NCI-H2171 treated with DMSO at 0.1 percent for 48 hours (cell line): Measurements from ENCODE around the gene SDHA.

Experiments used
- DNase-seq: peaks from one replicate; lab custom pipeline; 2025; lab: John Stamatoyannopoulos, UW

Gene SDHA

DNA sequence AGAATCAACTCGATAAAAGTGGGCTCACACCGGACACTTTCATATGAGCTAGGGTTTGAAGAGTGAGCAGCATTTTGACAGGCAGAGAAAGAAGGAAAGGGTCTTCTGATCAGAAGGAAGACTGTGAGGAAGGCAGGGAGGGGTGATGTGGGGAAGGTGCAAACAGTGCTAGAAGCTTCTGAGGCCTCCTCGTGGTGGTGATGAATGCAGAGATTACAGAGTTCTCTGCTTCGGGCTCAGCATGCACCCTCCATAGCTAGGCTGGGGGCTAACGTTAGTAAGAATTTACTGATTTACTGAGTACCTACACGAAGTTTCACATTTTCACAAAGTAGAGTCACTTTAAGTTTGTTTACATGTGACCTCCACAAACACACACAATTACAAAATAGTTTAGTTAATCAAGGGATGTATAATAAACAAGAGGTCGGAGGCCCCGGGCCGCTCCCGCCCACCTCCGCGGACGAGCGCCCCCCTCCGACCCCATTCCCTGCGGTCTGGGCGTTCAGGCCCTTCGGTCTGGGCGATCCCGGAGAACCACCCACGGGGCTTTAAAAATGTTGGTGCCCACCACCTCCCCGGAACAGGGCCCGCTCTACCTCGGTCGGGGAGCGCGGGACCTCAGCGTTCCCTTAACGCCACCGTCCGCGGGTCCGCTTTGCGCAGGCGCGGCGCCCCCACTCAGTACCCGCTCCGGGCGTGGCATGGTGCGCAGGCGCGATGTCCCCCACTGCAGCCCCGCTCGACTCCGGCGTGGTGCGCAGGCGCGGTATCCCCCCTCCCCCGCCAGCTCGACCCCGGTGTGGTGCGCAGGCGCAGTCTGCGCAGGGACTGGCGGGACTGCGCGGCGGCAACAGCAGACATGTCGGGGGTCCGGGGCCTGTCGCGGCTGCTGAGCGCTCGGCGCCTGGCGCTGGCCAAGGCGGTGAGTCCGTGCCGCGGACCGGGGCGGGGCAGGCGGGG lies at the start of gene SDHA, which contains the start of gene CCDC127:
Gene SDHA (plus strand): TSS at position 827 of the 963 bp plus-strand sequence. CDS start 36 bp downstream, at position 863.
Gene CCDC127 (minus strand): TSS at position 660 of the 963 bp plus-strand sequence. CDS start 1,304 bp downstream, outside the sequence.
- peak; percentile 96 for DNase-seq

DNA sequence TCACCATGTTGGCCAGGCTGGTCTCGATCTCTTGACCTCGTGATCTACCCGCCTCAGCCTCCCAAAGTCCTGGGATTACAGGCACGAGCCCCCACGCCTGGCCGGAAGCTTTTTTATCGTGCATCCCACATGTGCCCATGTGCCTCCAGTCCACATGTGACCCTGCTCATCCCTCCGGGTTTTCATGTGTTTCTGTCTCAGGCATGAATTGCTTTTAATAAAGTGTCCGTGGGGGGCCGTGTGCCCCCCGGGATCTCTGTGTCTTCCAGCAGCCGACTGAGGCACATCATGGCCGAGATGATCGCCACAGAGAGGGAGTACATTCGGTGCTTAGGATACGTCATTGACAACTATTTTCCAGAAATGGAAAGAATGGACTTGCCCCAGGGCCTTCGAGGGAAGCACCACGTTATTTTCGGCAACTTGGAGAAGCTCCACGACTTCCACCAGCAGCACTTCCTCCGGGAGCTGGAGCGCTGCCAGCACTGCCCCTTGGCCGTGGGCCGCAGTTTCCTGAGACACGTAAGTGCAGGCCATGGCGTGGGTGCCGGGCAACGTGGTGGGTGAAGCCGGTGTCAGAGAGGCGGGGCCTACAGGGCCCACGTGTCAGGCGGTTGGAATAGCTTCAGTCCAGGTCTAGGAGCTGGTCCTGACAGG lies 48.9 kb upstream of the SDHA start:
- DNase-seq: no peak

DNA sequence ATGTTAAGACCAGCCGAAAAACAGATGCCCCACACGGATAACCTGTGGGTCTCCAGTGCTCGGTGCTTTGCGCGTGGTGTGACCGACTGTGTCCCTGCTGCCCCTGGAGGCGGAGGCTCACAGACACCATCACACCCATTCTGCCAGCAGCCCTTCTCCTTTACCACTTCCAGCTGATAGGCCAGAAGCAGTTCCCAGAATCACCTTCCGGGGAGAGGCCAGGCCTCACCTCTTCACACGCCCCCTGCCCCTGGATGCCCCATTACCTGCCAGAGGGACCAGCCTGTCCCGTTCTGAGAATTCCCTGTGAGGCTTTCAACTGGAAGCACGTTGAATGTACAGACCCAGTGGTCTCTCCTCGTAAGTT lies 48.4 kb upstream of the SDHA start:
- no peak for DNase-seq

DNA sequence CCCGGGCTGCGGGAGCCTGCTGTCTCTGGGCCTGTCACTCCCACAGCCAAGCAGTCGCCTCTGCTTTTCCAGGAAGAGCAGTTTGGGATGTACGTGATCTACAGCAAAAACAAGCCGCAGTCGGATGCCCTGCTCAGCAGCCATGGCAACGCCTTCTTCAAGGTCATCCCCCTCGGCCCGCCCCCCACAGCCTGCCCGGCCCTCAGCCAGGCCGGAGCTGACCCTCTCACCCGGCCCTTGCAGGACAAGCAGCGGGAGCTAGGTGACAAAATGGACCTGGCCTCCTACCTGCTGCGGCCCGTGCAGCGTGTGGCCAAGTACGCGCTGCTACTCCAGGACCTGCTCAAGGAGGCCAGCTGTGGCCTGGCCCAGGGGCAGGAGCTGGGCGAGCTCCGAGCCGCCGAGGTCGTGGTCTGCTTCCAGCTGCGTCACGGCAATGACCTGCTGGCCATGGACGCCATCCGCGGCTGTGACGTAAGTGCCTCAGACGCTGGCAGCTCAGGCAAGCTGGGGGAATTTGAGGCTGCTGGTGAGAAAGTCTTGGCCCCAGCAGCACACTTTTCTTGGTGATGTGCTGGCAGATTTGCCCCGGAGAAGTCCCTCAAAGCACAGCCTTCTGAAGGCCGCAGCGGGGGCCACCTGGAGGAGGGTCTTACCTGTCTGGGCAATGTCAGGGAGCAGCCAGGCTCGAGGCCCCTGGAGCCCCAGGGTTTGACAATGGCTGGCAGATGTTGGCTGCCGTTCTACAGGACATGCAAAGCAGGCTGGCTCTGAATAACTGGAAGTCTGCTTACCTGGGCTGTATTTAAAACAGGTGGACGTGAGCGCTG lies 46.9 kb upstream of the SDHA start:
- DNase-seq: no peak

DNA sequence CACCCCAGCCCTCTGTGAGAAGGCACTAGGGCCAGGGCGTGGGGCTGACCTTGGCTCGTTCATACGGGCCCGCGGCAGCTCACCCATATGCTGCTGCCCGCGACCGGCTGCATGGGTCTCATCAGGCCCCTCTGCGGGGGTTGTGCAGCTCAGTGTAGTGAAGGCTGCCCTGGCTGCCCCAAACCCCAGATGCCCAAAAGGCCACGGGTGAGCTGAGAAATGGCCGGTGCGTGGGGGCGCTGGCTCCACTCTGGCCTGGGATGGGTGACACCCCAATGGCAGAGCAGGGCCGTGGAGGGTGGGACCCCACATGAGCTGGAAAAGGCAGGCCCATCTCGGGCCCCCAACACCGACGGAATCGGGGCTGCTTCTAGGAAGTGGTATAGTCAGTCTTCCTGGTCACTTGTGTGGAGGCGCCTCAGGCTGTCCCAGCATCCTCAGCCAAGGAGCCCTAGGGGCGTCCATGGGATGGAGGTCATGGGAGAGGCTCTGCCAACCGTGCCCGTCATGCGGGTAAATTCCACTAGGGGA lies 46.3 kb upstream of the SDHA start:
- DNase-seq: no peak

DNA sequence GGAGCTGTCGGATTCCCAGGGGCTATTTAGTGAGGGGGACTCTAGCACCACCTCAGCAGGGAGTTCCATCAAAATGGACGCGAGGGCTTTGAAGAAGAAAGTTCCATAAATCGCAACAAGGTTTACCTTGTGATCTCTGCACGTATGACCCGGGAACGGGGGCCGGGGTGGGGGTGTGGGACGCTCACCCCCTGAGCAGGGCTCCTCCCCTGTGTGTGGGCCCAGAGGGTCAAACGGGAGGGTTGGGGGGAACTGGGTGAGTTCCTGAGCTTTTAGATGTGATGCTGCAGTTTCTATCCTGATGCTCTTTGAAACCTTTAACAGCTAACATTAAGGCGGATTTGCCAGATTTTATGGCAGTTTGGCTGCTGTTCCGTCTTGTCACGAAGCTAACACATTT lies 45.7 kb upstream of the SDHA start:
- DNase-seq: no peak

DNA sequence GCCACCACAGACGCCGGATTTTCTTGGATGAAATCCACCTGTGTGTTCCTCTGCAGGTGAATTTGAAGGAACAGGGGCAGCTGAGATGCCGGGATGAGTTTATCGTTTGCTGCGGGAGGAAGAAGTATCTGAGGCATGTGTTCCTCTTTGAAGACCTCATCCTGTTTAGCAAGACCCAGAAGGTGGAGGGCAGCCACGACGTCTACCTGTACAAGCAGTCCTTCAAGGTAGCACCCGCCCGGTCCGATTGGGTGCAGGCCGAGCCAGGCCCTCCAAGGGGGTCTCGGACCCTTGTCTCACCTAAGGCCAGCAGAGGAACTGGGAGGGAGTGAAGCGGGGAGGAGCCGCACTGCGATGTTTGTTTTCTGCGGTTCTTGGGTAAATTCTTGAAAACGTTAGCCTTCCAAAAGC lies 45.3 kb upstream of the SDHA start:
- no peak for DNase-seq

DNA sequence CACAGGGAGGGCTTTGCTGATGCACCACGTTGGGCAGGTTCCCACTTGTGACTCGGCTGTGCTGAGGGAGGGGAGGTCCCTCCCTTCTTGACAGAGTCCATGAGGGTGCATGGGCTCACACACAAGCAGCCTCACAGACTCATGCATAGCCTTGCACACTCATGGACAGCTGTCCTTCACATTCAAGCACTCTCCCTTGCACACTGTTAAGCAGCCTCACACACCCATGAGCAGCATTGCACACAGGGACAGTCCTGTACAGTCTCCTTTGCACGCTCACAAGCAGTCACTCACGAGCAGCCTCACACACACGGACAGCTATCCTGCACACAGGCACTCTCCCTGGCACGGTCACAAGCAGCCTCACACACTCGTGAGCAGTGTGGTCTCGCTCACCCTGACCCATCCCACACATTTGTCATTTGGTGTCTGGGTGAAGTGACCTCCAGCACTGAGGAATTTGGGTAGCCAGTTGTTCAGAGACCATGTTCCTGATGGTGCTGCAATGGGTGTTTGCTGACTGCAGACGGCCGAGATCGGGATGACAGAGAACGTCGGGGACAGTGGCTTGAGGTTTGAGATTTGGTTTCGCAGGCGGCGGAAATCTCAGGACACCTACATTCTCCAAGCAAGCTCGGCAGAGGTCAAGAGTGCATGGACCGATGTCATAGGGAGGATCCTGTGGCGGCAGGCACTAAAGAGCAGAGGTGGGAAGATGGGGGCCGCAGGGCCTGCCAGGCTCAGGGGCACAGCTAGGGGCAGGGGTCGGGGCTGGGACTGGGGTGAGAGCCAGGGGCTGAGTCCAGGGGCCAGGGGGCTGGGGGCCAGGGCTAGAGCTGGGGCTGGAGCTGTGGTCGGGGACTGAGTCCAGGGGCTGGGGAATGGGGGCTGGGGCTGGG lies 44.5 kb upstream of the SDHA start:
- no peak for DNase-seq

DNA sequence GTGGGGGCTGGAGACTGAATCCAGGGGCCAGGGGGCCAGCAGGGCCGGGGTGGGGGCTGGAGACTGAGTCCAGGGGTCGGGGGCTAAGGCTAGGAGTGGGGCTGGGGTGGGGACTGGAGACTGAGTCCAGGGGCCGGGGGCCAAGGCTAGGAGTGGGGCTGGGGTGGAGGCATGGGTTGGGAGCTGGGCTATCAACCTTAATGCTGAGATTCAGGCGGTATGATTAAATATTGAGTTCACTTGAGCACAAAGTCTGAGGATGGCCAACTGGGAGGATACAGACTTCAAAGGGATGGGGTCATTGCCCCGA lies 43.9 kb upstream of the SDHA start:
- no peak for DNase-seq

DNA sequence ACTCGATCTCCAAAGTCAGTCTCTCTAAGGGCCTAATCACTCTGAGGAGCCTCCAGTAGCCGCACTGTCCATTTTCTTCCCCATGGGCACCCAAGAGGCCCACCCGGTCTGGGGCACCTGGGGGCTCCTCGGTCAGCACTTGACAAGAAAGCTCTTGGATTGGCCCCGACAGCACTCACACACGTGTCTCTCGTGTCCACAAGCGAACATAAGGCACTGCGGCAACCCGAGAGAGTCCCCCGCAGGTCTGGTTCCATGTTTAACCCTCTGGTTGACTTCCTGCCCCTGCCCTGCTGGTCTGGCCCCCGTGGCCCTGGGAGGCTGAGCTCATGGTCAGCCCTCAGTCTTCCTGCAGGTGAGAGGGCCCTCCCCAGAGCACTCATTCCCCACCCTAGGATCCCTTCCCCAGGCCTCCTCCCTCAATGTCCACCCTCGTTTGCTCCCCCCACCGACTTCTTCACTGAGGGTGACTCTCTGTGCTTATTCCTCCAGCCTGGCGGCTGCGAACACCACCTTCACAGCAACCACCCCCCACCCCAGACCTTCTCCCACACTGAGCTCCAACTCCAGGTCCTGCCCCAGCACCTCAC lies 43.1 kb upstream of the SDHA start:
- DNase-seq: no peak

DNA sequence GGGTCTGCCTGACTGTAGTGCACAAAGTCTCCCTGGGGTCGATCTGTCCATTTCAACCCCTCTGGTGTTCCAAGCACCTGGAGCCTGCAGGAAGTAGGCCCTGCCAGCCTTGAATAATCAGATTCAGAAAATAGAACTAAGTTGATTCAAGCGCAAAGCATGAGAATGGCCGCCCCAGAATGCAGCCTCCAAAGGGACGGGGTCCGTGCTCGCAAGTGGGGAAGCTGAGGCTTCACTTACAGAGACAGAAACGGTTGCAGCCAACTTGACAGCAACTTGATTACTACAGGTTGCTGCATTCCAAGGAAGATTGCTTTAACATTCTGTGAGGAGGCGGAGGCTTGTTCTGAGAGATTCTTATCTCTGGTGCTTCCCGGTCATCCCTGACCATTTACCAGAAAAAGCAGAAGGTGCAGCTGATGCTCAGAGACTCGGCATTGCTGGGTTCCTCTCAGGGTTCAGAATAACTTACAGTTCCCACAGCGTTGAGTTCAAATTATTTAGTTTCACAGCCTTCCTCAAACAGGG lies 41.8 kb upstream of the SDHA start:
- DNase-seq: no peak

DNA sequence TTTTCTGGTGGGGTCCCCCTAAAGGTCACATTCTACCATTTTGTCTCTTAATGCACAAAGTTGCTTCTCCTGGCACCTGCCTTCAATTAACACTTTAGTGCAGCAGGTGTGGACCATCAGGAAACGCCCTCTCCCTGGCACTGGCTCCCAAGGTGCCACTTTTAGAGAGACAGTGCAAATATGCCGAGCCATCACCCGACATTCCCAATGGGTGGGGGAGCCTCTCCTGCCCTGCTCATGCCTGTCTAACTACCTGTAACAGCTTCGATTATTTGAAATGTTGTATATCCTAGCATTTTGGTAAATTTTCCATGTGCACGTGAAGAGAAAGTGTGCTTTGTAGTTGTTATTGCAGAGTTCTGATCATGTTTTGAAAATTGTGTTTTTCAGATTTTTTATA lies 40.0 kb upstream of the SDHA start:
- no peak for DNase-seq

DNA sequence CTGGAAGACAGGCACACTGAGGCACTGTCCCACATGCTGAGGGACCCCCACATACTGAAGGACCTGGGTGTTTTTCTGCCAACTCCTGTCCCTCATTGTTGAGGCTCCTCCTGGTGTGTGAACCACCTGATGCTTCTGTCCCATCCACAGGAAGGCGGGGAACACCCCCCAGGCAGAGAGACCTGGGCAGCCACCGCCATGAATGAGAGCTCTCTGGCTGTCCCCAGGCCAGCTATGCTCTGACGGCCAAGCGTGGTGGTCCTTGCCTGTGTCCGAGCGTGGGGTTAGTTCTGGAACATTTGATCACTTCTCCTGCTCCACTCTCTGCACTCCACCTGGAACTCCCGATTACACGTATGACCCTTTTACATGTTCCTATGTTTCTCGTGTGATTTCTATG lies 38.7 kb upstream of the SDHA start:
- no peak for DNase-seq

DNA sequence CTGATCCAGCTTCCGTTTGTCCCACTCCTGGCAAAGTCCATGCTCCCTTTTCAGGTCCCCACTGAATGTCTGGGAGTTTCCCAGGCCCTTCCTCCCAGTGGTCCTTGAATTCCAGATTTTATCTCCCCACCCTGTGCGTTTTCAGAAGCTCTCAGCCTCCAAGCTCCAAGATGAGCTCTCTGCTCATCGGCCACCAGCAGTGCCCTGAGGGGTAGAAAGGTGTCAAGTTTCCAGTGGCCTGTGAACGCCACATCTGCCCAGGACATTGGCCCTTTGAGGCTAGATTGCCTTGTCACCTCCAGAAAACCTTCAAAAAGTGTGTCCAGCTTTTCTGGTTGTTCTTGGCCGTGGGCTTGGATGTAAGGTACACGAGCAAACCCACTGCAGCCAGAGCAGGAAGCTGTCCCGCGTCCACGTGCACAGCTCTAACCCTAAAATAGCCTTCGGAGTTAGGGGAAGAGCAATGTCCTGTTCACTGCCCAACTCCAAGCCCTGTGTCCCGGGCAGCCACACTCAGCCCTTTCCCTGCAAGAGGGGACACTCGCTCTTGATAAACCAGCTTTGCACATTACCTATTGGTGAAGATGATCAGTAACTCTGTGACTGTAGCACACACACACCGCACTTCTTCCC lies 37.7 kb upstream of the SDHA start:
- DNase-seq: no peak

DNA sequence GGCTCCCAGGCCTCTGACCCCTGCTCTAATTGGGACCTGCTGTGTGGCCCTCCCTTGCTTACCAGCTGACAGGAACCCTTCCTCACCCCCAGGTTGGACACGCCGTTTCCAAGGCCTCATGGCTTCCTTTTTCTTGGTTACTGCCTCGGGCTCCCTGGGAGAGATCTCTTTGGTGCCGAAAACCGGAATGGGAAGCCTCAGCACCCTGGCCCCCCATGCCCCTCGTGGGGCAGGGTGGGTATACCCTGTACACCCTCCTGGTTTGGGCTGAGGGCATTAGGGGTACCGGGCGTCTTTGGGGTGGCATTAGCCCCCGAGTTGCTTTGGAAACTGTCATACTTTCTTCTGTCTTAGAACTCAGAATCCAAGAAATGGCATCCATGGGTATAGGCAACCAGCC lies 37.0 kb upstream of the SDHA start:
- no peak for DNase-seq

DNA sequence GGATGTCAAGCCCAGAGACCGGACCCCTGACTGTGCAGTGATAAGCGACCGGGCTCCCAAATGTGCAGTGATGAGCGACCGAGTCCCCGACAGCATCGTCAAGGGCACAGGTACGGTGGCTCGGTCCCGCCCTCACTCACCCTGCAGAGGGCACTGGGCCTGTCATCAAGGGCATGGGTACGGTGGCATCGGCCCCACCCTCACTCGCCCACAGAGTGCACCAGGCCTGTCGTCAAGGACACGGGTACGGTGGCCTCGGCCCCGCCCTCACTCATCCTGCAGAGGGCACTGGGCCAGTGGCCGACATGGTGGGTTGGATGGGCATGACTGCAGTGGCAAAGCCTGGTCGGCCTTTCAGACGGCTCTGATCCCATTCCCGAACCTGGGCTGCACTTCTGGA lies 36.6 kb upstream of the SDHA start:
- no peak for DNase-seq

DNA sequence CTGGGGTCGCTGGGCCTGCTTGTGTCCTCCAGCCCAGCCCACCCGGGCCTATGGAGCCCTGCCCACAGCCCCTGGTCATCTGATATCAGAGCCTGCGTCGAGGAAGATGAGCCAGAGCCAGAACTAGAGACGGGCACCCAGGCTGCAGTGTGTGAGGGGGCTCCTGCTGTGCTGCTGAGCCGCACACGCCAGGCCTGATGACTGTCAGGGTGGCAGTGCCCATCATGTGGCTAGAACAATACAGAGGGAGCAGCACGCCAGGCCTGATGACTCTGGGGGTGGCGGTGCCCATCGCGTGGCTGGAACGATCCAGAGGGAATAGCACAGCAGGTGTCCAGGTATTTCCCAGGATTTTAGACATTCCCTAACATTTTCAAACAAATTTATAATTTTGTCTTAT lies 36.0 kb upstream of the SDHA start:
- DNase-seq: no peak

DNA sequence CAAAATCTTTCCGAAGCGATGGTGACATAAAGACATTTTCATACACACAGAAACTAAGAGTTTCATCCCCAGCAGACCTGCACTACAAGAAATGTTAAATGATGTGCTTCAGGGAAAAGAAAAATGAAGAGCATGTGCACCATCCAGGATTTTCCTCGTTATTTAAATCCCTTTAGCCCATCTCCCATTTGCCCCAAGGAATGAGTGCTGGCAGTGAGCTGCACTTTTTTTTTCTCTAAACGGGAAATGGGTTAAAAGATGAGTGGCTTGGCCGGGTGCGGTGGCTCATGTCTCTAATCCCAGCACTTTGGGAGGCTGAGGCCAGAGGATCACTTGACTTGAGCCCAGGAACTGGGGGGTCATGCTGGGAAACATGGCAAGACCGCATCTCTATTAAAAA lies 33.6 kb upstream of the SDHA start:
- no peak for DNase-seq

DNA sequence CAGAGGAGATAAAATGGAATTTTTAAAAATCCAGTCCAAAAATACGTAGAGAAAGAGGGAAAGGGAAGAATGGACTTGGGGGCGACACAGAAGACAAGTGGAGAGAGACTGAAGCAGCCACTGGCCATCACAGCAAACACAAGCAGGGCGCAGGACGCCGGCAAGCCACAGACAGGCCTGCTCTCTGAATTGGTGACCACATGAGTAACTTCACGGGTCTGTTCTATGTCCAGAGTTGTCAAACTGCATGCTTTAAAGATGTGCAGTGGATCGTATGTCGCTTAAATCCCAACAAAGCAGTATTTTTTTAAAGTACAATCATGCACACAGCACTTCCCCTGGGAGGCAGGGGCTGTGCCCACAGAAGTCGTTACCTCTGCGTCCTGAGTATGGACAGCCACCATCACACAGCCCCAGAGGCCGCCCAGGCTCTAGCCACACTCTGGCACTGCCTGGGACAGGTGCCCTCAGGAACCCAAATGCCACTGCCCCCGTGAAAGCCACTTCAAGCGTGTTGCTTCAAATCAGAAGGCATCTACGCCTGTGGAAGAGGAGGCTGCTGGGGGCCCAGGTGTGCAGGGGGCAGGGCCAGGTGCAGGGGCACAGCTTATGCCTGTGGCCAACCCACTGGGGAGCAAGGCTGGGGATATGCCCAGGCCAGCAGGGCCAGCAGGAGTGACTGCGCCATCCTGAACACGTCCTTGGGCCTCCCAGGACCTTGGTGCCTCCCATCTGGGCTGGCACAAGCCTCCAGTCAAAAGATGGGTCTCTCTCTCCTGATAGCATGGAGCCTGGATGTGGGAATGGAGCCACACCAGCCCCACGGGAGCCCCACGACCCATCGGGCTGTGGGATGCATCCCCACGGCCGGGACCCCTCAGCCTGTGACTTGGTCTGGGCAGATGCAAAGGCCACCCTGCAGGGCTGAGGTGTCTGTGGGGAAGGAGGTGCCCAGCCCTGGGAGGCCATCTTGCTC lies 32.7 kb upstream of the SDHA start:
- no peak for DNase-seq
